Esophagus squamous epithelium (tissue), 4 donors: Measurements from ENCODE around the gene NANOGP8.

Source experiments
- POLR2A ChIP-seq, 4 donors: fragments of 450-650 bp; IDR thresholded peaks; one replicate each; pipeline ENCODE4 v1.6.1; 2017; ENCODE audit warnings: antibody characterized with exemption in 4 of 4, mild to moderate bottlenecking in 4 of 4, moderate library complexity in 3 of 4
- TF ChIP-seq, protein P1 (sequence below), 6 experiments: fragments of 450-650 bp in 4 of 6; fragments of 200-600 bp in 2 of 6; sonication (generic) in 2 of 6; IDR thresholded peaks; one replicate each; pipeline ENCODE4 v1.5.1; 2016 to 2019; ENCODE audit warnings: antibody characterized with exemption in 6 of 6, mild to moderate bottlenecking in 4 of 6, moderate library complexity in 4 of 6

DNA sequence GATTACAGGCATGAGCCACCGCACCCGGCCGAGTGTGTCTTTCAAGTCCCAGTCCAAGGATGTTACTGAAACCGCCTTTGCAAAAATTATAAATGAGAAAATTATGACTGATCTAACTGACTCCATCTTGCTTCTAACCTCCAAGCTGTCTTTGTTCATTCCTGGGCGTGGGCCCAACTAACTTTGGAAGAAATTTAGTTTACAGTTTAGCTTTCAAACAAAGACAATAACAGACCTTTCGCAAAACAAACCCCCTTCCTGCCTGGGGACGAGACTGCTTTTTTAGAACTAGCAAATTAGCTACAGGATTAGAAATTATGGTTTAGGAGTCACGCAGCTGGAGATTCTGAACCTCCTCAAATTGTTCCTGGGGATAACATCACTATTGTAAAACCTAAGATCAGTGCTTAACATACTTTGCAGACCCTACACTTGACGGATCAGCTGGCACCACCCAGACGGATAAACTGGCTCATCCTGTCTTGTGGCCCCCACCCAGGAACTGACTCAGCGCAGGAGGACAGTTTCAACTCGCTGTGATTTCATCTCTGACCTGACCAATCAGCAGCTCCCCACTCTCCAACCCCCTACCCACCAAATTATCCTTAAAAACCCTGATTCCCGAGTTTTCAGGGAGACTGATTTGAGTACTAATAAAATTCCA is 23.8 kb downstream of the NANOGP8 start:
- TF ChIP-seq, protein P1, sequence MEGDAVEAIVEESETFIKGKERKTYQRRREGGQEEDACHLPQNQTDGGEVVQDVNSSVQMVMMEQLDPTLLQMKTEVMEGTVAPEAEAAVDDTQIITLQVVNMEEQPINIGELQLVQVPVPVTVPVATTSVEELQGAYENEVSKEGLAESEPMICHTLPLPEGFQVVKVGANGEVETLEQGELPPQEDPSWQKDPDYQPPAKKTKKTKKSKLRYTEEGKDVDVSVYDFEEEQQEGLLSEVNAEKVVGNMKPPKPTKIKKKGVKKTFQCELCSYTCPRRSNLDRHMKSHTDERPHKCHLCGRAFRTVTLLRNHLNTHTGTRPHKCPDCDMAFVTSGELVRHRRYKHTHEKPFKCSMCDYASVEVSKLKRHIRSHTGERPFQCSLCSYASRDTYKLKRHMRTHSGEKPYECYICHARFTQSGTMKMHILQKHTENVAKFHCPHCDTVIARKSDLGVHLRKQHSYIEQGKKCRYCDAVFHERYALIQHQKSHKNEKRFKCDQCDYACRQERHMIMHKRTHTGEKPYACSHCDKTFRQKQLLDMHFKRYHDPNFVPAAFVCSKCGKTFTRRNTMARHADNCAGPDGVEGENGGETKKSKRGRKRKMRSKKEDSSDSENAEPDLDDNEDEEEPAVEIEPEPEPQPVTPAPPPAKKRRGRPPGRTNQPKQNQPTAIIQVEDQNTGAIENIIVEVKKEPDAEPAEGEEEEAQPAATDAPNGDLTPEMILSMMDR (IDR thresholded peaks at IDR 0.05): no peak
- no peak for TF ChIP-seq POLR2A (IDR thresholded peaks at IDR 0.05)
